ENCODE measurements around the gene ZIC3.

The ZIC3 gene

GRCh38 chrX:137565921-137566745 lies at the start of gene ZIC3:
Gene ZIC3, plus strand, starts transcription at chrX:137566127. Its CDS starts 565 bp downstream, at chrX:137566692.
- H3K4me3 ChIP-seq (replicated peaks; ENCODE audit: low read depth, low read length) = peak within 1 kb of the TSS; percentile 37
- TF ChIP-seq CTCF (IDR thresholded peaks at IDR 0.05; ENCODE audit: low read length, missing control alignments) = no peak
- peak; percentile 17 for DNase-seq (ENCODE audit: low read depth)

- TF ChIP-seq CTCF (IDR thresholded peaks at IDR 0.05; ENCODE audit: low read length, missing control alignments) = no peak
- no peak overlapping the region for H3K4me3 ChIP-seq (replicated peaks; ENCODE audit: low read depth, low read length)
- DNase-seq (ENCODE audit: low read depth) = no peak
Measured at GRCh38 chrX:137519459-137519858, 46.5 kb upstream of the ZIC3 start.

GRCh38 chrX:137545711-137546651 lies 19.9 kb upstream of the ZIC3 start:
- H3K4me3 ChIP-seq (replicated peaks; ENCODE audit: low read depth, low read length) = no peak overlapping the region
- TF ChIP-seq CTCF (IDR thresholded peaks at IDR 0.05; ENCODE audit: low read length, missing control alignments) = no peak
- no peak for DNase-seq (ENCODE audit: low read depth)

- no peak overlapping the region for H3K4me3 ChIP-seq (replicated peaks; ENCODE audit: low read depth, low read length)
- no peak for TF ChIP-seq CTCF (IDR thresholded peaks at IDR 0.05; ENCODE audit: low read length, missing control alignments)
- DNase-seq (ENCODE audit: low read depth) = no peak
Measured at GRCh38 chrX:137547291-137547690, 18.6 kb upstream of the ZIC3 start.

- DNase-seq (ENCODE audit: low read depth) = no peak
- no peak overlapping the region for H3K4me3 ChIP-seq (replicated peaks; ENCODE audit: low read depth, low read length)
- no peak for TF ChIP-seq CTCF (IDR thresholded peaks at IDR 0.05; ENCODE audit: low read length, missing control alignments)
Measured at GRCh38 chrX:137548261-137548660, 17.7 kb upstream of the ZIC3 start.

- H3K4me3 ChIP-seq (replicated peaks; ENCODE audit: low read depth, low read length) = no peak overlapping the region
- no peak for DNase-seq (ENCODE audit: low read depth)
- no peak for TF ChIP-seq CTCF (IDR thresholded peaks at IDR 0.05; ENCODE audit: low read length, missing control alignments)
Measured at GRCh38 chrX:137549073-137549472, 16.9 kb upstream of the ZIC3 start.

Data from fibroblast of pulmonary artery (primary cell).